K562 (cell line): ENCODE data around the gene C2orf81.

Experiments
- CTCF ChIP-seq, 3 experiments: IDR thresholded peaks in 2 of 3; conservative IDR thresholded peaks in 1 of 3; 2 replicates each; pipeline ENCODE4 v1.5.1; 2011 to 2012; ENCODE audit warnings: low read length in 3 of 3, mild to moderate bottlenecking in 3 of 3, control low read depth in 2 of 3, improper control_type of control experiment in 1 of 3, inconsistent platforms in 1 of 3, low read depth in 1 of 3, mixed read lengths in 1 of 3, moderate library complexity in 1 of 3; ENCODE audit not compliant: insufficient read depth in 2 of 3
- ELK3 ChIP-seq: fragments of 450-650 bp; formaldehyde crosslinking; IDR thresholded peaks from 2 replicates; pipeline ENCODE4 v1.4.0; 2020; ENCODE audit warnings: mild to moderate bottlenecking
- ESRRB ChIP-seq: fragments of 250-450 bp; sonication (Bioruptor Pico); IDR thresholded peaks from 2 replicates; pipeline ENCODE4 v1.5.0; 2020; ENCODE audit warnings: mild to moderate bottlenecking, moderate library complexity, borderline replicate concordance
- EZH2 ChIP-seq: IDR thresholded peaks from 2 replicates; pipeline ENCODE4 v1.6.1; 2012; ENCODE audit warnings: low read depth, mild to moderate bottlenecking, inconsistent platforms, low read length, borderline replicate concordance
- FOXK1 ChIP-seq: sonication (generic); formaldehyde crosslinking; IDR thresholded peaks from 2 replicates; pipeline ENCODE4 v1.8.0; 2022; ENCODE audit warnings: missing genetic modification reagents, mild to moderate bottlenecking, borderline replicate concordance
- GABPB2 ChIP-seq: fragments of 250-450 bp; sonication (Bioruptor Pico); conservative IDR thresholded peaks from 2 replicates; pipeline ENCODE4 v1.5.1; 2021; ENCODE audit warnings: mild to moderate bottlenecking
- MAZ ChIP-seq, 2 experiments: fragments of 450-650 bp in 1 of 2; sonication (generic) in 1 of 2; formaldehyde crosslinking; IDR thresholded peaks in 1 of 2; conservative IDR thresholded peaks in 1 of 2; 2 replicates each; pipeline versions ENCODE4 v1.4.0 to v1.5.0; 2020; ENCODE audit warnings: mild to moderate bottlenecking in 1 of 2, missing genetic modification reagents in 1 of 2
- MYC ChIP-seq, 2 experiments: fragments of 250-450 bp in 1 of 2; sonication (Bioruptor Pico) in 1 of 2; IDR thresholded peaks; 2 replicates each; pipeline versions ENCODE4 v1.5.1 to v1.6.1; 2012 to 2021; ENCODE audit warnings: low read depth in 2 of 2, borderline replicate concordance in 1 of 2, improper control_type of control experiment in 1 of 2, low read length in 1 of 2, mild to moderate bottlenecking in 1 of 2, moderate library complexity in 1 of 2
- RBM17 ChIP-seq: fragments of 200-400 bp; formaldehyde crosslinking; IDR thresholded peaks from 2 replicates; pipeline ENCODE4 v1.6.1; 2017; ENCODE audit warnings: low read depth, mild to moderate bottlenecking, low read length, borderline replicate concordance
- TBP ChIP-seq: optimal IDR thresholded peaks from 2 replicates; pipeline ENCODE3; 2011; ENCODE audit warnings: low read depth, low read length, improper control_type of control experiment
- TOE1 ChIP-seq, 2 experiments: fragments of 450-650 bp in 1 of 2; sonication (generic) in 1 of 2; formaldehyde crosslinking in 1 of 2; IDR thresholded peaks; 2 replicates each; pipeline versions ENCODE4 v1.7.1 to v1.8.0; 2016 to 2022; ENCODE audit warnings: borderline replicate concordance in 2 of 2, mild to moderate bottlenecking in 2 of 2, antibody characterized with exemption in 1 of 2, inconsistent platforms in 1 of 2, low read depth in 1 of 2, missing genetic modification reagents in 1 of 2, moderate library complexity in 1 of 2

- TF ChIP-seq ESRRB (CRISPR knock-in tag) = no peak
- no peak for TF ChIP-seq RBM17
- TF ChIP-seq MAZ (CRISPR knock-in tag; conservative IDR thresholded peaks at IDR 0.05 in 1 of 2, IDR thresholded peaks at IDR 0.05 in 1 of 2) = no peak
- TF ChIP-seq CTCF (IDR thresholded peaks at IDR 0.05 in 2 of 3, conservative IDR thresholded peaks at IDR 0.05 in 1 of 3; ENCODE audit: insufficient read depth in 2 of 3, low read depth in 1 of 3, low read length in 3 of 3) = no peak
- no peak for TF ChIP-seq MYC (IDR thresholded peaks at IDR 0.05; ENCODE audit: low read depth, low read length)
- no peak for TF ChIP-seq MYC (CRISPR knock-in tag; IDR thresholded peaks at IDR 0.05; ENCODE audit: borderline replicate concordance, low read depth)
- no peak for TF ChIP-seq FOXK1 (CRISPR knock-in tag)
- TF ChIP-seq ELK3 (CRISPR knock-in tag) = no peak
- TF ChIP-seq GABPB2 (CRISPR knock-in tag) = no peak
- no peak for TF ChIP-seq EZH2
- no peak for TF ChIP-seq TBP
- no peak for TF ChIP-seq TOE1 (IDR thresholded peaks at IDR 0.05; ENCODE audit: borderline replicate concordance)
- no peak for TF ChIP-seq TOE1 (CRISPR knock-in tag; IDR thresholded peaks at IDR 0.05; ENCODE audit: borderline replicate concordance, low read depth)
These were observed 3.1 kb downstream of the C2orf81 start for GRCh38 chr2:74418312-74418711.
